HG03196 (cell line): ENCODE measurements around the gene ANKRD33B.
"Not testable (repeated sequence)": the region's sequence is repeated elsewhere in the genome, so short reads cannot be mapped to it uniquely, and the experiment has no call there.

Source experiments
- ATAC-seq: cut with Tn5 transposase; IDR thresholded peaks from one replicate; pipeline ENCODE4 v1.9.1; 2021; ENCODE audit not compliant: unreplicated experiment

Gene ANKRD33B

DNA sequence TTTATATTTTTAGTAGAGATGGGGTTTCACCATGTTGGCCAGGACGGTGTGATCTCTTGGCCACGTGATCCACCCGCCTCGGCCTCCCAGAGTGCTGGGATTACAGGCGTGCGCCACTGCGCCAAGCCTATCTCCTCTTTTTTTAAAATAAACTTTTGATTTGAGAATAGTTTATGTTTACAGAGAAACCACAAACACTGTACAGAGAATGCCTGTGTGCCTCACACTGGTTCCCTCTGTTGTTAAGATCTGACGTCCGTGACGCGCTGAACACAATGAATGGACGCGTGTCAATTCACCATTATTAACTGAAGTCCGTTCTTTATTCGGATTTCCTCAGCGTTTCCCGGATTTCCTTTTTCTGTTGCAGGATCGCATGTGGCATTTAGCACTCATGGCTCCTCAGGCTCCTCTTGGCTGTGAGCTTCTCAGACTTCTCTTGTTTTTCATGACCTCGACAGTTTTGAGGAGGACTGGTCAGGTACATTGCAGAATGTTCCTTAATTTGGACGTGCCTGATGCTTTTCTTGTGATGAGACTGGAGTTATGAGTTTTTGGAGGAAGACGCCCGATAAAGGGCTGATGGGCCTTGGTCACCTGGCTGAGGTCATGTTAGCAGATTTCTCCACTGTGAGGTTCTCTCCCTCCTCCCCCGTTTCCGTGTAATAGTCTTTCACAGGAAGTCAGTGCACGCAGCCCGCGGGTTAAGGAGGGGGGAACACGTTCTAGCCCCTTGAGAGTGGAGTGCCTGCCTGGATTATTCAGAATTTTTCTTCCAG is 69.6 kb downstream of the ANKRD33B start:
- ATAC-seq = no peak

GRCh38 chr5:10634050-10634449 is 70.2 kb downstream of the ANKRD33B start:
- ATAC-seq = no peak

GRCh38 chr5:10634562-10634961 is 70.7 kb downstream of the ANKRD33B start:
- ATAC-seq = no peak

- peak; percentile 72 for ATAC-seq
These were observed 71.5 kb downstream of the ANKRD33B start for GRCh38 chr5:10635257-10635866.

- ATAC-seq = no peak
These were observed 72.0 kb downstream of the ANKRD33B start for GRCh38 chr5:10635867-10636350.

GRCh38 chr5:10636363-10637142 is 72.7 kb downstream of the ANKRD33B start:
- ATAC-seq = no peak

GRCh38 chr5:10637944-10638343 is 74.1 kb downstream of the ANKRD33B start:
- ATAC-seq = no peak

DNA sequence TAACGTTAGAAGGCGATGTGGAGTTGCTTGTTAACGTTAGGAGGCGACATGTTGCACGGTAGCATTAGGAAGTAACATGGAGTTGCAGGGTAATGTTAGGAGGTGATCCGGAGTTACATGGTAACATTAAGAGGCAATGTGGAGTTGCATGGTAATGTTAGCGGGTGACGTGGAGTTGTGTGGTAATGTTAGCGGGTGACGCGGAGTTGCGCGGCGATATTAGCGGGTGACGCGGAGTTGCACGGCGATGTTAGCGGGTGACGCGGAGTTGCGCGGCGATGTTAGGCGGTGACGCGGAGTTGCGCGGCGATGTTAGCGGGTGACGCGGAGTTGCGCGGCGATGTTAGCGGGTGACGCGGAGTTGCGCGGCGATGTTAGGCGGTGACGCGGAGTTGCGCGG is 74.9 kb downstream of the ANKRD33B start:
- not testable (repeated sequence) for ATAC-seq

DNA sequence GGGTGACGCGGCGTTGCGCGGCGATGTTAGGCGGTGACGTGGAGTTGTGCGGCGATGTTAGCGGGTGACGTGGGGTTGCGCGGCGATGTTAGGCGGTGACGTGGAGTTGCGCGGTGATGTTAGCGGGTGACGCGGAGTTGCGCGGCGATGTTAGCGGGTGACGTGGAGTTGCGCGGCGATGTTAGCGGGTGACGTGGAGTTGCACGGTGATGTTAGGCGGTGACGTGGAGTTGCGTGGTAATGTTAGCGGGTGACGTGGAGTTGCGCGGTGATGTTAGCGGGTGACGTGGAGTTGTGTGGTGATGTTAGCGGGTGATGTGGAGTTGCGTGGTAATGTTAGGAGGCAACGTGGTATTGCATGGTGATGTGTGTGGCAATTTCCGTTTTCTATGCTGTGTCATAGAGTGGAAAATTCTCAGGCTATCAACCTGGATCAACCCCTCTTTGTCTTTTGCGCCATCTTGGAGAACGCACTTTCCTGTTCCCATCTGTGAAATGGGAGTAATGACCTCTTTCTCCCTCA is 76.0 kb downstream of the ANKRD33B start:
- ATAC-seq = no peak

GRCh38 chr5:10642367-10642766 is 78.5 kb downstream of the ANKRD33B start:
- ATAC-seq = no peak

DNA sequence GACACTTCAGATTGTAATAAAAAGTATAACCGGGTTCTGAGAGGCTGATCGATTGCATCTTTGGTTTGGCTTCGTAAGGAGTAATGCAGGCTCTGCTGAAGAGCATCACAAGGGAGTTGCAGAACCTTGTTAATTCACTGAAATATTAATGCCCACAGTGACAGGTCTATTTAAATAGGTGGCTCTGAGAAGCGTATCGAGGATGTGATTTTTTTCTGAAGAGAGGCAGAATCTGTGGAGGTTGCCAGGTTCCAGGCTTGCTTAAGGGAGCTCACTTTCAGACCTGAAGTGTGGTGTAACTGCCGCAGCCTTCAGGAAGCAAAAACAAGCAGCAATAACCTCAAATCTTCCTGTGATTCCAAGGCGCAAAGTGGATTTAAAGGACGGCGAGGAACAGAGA is 80.3 kb downstream of the ANKRD33B start:
- ATAC-seq = no peak

DNA sequence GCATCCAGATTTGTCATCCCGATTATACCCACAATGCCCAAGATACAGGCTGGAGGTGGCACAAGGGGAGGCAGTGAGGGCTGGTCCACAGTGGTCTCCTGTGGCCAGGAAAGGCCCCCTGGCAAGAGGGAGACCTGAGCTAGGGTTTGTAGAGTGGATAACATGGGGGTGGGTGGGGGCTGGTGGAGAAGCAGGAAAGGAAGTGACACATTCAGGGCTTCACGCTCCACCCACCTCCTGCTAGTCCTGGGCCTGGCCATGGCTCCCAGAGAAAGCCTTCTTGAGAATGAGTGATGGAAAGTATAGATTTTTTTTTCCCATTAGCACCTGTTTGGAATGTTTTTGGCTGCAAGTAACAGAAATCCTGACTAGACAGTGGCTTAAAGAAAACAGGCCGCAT is 81.3 kb downstream of the ANKRD33B start:
- ATAC-seq = no peak

- ATAC-seq = no peak
These were observed 81.8 kb downstream of the ANKRD33B start for GRCh38 chr5:10645671-10646070.

DNA sequence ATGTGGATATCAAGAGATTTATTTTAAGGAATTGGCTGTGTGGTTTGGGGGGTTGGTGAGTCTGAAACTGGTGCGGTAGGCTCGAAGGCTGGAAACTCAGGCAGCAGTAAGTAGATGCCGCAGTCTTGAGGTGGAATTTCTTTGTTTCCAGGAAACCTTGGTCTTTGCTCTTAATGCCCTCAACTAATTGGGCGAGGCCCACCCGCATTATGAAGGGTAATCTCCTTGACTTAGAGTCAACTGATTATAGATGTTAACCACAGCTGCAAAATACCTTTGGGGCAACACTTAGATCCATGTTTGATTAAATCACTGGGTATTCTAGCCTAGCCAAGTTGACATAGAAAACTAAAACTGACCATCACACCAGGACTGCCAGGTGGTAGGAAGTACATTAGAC is 83.8 kb downstream of the ANKRD33B start:
- ATAC-seq = no peak

DNA sequence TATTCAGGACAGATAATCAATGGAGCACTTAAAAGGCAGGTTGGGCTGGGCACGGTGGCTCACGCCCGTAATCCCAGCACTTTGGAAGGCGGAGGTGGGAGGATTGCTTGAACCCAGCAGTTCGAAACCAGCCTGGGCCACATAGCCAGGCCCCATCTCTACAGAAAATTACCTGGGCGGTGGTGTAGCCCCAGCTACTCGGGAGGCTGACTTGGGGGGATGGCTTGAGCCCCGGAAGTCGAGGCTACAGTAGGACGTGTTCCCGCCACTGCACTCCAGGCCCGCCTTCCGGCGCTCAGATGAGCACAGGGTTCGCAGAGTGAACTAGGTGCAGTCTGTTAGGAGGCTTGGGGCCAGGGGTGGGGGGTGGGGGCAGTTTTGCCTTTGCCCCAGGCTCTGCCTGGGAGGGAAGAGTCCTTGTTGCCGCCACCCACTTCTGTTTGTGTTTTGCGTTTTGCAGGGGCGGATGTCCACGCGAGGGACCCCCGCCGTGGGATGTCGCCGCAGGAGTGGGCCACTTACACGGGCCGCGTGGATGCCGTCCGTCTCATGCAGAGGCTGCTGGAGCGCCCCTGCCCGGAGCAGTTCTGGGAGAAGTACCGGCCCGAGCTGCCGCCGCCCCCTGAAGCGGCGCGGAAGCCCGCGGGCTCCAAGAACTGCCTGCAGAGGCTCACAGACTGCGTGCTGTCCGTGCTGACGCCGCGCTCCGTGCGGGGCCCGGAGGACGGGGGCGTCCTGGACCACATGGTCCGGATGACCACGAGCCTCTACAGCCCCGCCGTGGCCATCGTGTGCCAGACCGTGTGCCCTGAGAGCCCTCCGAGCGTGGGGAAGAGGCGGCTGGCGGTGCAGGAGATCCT is 85.2 kb downstream of the ANKRD33B start:
- no peak for ATAC-seq

GRCh38 chr5:10649666-10650380 is 86.0 kb downstream of the ANKRD33B start:
- ATAC-seq = no peak

- no peak for ATAC-seq
These were observed 88.3 kb downstream of the ANKRD33B start for GRCh38 chr5:10652151-10652550.

- ATAC-seq = no peak
These were observed 88.7 kb downstream of the ANKRD33B start for GRCh38 chr5:10652606-10653005.

DNA sequence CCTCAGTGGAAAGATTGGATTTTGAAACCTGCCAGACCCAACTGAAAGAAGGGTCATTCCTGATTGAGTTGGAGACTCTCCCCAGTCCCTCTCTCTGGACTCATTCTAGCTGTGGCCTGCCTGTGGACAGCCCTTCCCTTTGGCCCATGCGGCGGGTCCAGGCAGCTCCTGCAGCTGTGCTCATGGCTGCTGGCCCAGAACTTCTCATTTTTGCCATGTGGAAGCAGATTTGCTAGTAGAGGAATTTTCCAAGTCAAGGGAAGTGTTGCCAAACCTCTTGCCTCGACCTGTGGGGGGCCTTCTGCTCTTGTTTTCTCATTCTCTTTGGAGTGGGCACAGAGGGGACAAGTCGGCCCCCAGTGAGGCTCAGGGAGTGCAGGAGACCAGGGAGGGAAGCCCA is 89.2 kb downstream of the ANKRD33B start:
- ATAC-seq = no peak
